Measurements from ENCODE around the gene SAMD11.
"Not testable (repeated sequence)": the region's sequence is repeated elsewhere in the genome, so short reads cannot be mapped to it uniquely, and the experiment has no call there.

The SAMD11 gene

DNA sequence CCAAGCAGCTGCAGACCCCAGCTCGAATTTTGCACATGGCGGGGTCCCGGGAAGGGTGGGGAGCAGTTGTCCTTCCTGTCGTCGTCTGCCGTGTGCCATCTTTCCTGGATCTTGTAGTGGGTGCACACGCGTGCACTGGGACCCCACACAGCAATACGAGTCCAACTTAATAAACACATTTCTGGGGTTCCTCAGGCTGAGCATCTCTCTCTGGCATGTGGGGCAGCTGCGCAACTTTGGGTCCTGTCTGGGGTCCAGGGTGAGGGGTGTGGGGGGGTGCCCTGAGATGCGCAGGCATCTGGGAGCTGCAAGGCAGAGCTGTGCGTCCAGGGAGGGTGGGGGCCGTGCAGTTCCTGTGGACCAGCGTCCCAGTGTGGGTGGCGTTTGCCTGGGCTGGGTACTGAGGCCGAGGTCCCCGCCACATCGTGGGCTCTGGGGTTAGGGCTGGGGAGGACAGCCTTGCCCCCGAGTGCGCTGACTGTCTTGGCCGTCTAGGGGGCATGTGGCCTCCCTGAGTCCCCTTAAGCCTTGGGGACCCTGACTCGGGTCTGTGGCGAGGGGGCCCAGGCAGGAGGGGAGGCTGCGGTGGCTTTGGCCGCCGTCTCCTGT lies 41.9 kb downstream of the SAMD11 start:
- no peak for DNase-seq

DNA sequence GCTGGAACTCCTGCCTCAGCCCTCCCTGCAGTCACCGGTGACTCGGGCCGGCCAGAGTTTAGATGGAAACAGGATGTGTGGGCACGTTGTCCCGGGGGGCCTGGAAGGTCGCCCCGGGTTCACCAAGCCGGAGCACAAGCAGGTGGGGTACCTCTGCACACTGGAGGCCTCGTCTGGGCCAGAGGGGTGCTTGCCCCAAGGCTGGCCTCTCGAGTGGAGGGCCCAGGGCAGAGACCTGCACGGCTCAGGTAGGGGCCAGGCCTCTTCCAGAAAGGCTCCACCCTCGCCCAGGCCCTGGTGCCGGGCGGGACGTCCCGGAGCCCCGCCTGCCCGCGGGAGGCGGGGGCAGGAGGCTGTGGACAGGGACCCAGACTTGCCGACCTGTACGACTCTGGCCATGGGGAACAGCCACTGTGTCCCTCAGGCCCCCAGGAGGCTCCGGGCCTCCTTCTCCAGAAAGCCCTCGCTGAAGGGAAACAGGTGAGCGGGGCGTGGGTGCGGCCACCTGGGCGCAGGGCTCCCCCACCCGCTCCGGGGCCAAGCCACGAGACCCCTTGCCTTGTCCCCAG lies 42.5 kb downstream of the SAMD11 start, which contains the start of gene PLEKHN1:
PLEKHN1 (plus strand) TSS at position 348 of the 569 bp plus-strand sequence; CDS start at position 398, 50 bp downstream.
- DNase-seq: no peak

DNA sequence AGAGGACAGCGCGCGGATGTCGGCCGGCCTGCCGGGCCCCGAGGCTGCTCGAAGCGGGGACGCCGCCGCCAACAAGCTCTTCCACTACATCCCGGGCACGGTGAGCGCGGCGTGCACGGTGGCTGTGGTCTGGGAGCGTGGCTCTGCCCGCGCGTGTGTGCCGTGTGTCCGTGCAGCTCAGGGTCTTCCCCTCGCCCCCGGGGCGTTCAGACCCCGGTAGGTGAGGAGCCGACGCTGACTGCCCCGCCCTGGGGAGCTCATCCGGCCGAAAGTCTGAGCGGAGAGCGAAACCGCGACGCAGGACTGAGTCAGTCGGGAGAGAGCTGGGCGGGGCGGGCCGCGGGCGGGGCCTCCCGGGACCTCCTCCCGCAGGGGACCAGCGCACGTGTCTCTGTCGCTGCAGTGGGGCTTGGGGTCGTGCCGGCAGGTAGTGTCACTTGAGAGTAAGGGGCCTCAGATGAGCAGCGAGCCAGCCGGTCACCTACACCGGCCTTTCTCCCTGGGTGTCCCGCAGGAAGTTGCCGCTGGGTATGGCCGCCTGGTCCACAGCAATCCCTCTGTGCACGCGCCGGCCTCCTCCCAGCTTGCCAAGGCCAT lies 43.1 kb downstream of the SAMD11 start:
- DNase-seq: peak; percentile 20

DNA sequence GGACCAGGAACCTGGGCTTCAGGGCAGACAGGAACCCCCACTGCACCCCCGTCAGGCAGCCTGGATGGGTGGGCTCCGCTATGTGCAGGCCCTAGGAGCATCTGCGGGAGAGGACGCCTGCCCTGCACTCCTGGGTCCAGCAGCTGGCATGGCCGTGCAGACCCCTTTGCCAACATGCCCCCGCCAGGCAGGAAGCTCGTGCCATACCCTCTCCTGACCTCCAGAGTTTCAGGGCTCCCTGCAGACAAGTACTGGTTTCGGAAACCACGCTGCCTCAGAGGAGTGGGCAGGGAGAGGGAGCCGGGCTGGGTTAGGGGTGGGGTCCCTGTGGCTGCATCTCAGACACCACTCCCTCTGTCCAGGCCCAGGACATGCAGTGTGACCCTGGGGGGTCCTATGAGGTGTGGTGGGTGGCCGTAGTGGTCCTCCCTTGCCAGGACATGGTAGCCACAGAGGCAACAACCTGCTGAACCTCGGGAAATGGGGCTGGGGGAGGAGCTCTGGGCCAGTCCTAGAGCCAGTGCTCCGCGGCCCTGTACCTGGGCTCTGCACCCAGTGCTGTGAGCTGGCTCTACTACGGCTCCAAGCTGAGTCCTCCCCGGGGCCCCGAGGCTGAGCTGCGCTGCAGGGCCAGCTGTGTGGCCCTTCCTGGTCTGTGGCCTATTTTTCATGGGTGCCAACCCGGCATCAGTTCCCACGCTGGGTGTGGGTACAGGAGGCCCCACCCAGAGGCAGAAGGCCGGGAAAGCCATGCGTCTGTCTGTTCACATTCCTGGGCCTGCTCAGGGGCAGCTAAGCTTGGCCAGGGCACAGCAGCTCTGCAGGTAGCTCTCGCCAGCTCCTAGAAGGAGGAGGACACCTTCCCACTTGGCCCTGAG lies 44.0 kb downstream of the SAMD11 start:
- DNase-seq: no peak

DNA sequence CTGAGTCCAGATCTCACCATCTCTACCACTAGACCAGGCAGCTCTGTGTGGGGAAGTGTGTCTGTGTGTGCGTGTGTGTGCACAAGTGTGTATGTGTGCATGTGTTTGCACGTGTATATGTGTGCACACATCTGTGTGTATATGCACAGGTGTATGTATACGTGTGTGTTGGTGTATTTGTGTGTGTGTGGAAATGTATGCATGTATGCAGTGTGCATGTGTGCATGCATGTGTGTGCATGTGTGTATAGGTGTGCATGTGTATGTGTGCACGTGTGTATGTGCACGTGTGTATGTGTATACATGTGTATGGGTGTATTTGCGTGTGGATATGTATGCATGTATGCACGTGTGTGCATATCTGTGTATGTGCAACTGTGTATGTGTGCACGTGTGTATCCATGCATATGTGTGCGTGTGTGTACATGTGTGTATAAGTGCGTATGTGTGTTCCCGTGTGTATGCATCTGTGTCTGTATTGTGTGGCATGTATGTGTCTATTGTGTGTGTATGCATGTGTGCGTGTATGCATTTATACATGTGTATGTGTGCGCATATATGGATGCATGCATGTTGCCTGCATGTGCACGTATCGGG lies 45.6 kb downstream of the SAMD11 start:
- DNase-seq: no peak

GRCh38 chr1:970242-970972 lies 46.7 kb downstream of the SAMD11 start:
- no peak for DNase-seq

DNA sequence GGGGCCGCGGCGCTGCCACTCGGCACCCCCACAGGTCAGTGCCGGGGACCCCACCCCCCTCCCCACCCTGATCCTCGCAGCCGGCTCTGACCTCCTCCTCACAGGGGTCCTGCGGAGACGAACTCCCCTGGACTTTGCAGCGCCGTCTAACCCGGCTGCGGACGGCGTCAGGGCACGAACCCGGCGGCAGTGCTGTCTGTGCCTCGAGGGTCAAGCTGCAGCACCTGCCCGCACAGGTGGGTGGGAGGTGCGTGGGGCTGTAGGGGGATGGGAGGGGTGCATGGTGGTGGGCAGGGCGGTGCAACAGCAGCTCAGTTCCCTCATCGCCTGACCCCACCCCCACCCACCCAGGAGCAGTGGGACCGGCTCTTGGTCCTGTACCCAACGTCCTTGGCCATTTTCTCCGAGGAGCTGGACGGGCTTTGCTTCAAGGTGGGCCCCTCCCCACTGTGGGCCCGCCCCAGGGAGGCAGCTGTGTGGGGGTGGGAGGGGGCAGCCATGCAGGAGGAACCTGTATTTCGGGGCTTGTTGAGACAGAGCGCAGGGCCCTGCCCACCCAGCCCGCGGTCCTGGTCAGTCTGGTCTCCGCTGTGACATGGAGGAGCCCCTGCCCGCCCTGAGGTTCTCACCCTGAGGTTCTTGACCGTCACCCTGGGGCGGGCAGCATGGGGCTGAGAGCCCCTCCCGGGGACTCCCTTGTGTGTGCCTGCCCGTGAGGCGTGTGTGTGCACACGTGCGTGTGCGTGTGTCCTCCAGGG lies 47.4 kb downstream of the SAMD11 start:
- DNase-seq: no peak

DNA sequence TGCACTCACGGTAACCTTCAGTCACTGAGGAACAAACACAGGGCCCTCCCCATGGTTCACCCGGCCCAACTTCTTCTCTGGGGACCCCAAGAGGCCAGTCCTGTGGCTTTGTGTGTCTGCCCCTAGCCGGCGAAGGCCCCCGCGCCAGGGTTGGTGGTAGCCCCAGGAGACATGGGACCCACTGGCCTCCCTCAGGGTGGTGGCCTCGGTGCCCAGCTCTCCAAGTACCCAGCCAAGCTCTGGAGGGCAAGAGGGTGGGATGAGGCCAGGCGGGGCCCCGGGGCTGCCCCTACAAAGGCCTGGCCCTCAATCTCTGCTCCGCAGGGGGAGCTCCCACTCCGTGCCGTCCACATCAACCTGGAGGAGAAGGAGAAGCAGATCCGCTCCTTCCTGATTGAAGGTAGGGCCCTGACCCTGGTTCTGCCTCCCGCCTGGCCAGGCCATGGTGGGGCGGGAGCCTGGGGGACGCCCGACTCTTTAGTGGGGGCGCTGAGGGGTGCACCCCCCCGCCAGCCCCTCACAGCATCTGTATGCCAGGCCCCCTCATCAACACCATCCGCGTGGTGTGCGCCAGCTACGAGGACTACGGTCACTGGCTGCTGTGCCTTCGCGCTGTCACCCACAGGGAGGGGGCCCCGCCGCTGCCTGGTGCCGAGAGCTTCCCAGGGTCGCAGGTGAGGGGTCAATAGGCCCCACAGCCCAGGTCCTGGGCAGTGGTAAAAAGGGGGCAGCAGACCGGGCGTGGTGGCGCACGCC lies 48.2 kb downstream of the SAMD11 start:
- no peak for DNase-seq

GRCh38 chr1:972726-973458 lies 49.2 kb downstream of the SAMD11 start:
- DNase-seq: no peak

- DNase-seq: no peak
These were observed 50.0 kb downstream of the SAMD11 start for GRCh38 chr1:973459-974292.

- no peak for DNase-seq
These were observed 50.5 kb downstream of the SAMD11 start for GRCh38 chr1:974293-974640.

DNA sequence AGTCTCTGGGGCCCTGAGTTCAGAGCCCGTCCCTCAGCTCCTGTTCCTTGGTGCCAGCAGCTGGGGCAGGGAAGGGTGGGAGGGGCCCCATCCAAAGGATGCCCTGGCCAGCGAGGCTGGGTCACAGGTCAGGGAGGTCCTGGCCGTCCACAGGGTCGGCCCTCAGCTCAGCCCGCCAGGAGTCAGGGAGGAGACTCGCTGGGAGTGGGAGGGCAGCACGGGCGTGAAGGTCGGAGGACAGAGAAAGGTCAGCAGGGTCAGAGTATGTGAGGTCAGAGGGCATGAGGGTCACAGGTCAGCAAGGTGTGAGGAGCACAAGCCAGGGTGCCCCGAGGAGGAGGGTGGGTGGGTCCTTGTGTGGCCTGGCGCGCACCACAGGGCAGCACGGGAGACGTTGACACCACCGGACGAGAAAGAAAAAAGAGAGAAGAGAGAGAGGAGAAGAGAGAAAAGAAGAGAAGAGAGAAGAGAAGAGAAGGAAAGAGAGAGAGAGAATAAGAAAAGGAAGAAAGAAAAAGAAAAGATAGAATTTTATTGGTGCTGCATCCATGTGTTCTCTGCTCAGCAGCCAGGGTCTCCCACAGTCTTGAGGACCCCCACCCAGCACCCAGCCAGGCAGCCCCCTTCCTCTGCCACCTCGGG lies 51.1 kb downstream of the SAMD11 start:
- DNase-seq: no peak

DNA sequence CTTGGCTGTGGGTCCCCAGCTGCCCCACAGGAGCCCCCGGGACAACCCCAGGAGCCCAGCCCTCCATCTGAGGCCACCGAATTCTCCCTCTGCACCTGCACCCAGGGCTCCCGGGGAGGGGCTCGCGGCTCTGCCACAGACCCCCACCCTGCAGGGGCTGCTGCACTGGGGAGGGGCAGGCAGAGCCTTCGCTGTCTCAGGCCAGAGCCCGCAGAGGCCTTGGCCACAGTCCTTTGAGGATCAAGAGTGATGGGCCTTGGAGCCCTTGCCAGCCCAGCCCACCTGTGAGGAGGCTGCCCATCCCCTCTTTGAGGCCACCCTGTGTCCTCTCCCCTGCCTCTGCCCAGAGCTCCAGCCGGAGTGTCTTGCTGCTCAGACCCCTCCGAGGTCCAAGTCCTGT lies 51.6 kb downstream of the SAMD11 start:
- no peak for DNase-seq

GRCh38 chr1:975896-976683 lies 52.4 kb downstream of the SAMD11 start:
- peak; percentile 41 for DNase-seq

DNA sequence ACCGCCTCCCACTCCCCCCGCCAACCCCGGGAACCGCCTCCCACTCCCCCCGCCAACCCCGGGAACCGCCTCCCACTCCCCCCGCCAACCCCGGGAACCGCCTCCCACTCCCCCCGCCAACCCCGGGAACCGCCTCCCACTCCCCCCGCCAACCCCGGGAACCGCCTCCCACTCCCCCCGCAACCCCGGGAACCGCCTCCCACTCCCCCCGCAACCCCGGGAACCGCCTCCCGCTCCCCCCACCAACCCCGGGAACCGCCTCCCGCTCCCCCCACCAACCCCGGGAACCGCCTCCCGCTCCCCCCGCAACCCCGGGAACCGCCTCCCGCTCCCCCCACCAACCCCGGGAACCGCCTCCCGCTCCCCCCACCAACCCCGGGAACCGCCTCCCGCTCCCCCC lies 53.1 kb downstream of the SAMD11 start:
- not testable (repeated sequence) for DNase-seq

- DNase-seq: no peak
These were observed 54.5 kb downstream of the SAMD11 start for GRCh38 chr1:978069-978834.

All from NCI-H1436 (cell line).